GM18520 (cell line): Measurements from ENCODE around the gene KCNJ18.
"Not testable (repeated sequence)": the region's sequence is repeated elsewhere in the genome, so short reads cannot be mapped to it uniquely, and the experiment has no call there.

Source experiments
- ATAC-seq: cut with Tn5 transposase; IDR thresholded peaks from one replicate; pipeline ENCODE4 v1.9.1; 2021; ENCODE audit not compliant: unreplicated experiment

Gene KCNJ18

GRCh38 chr17:21702029-21702428 is 9.7 kb downstream of the KCNJ18 start:
- ATAC-seq, result not testable (repeated sequence)

- not testable (repeated sequence) for ATAC-seq
These were observed 10.2 kb downstream of the KCNJ18 start for GRCh38 chr17:21702521-21702920.

GRCh38 chr17:21702940-21703640 is 10.8 kb downstream of the KCNJ18 start:
- ATAC-seq, result not testable (repeated sequence)

- not testable (repeated sequence) for ATAC-seq
These were observed 11.9 kb downstream of the KCNJ18 start for GRCh38 chr17:21703891-21704872.

GRCh38 chr17:21705021-21705601 is 12.8 kb downstream of the KCNJ18 start:
- ATAC-seq, result no peak

- ATAC-seq, result not testable (repeated sequence)
These were observed 13.4 kb downstream of the KCNJ18 start for GRCh38 chr17:21705746-21706145.

- not testable (repeated sequence) for ATAC-seq
These were observed 14.2 kb downstream of the KCNJ18 start for GRCh38 chr17:21706546-21706945.

GRCh38 chr17:21707131-21707530 is 14.8 kb downstream of the KCNJ18 start:
- not testable (repeated sequence) for ATAC-seq

GRCh38 chr17:21707711-21708611 is 15.6 kb downstream of the KCNJ18 start:
- ATAC-seq, result not testable (repeated sequence)

GRCh38 chr17:21708612-21709535 is 16.6 kb downstream of the KCNJ18 start:
- ATAC-seq, result not testable (repeated sequence)

- ATAC-seq, result not testable (repeated sequence)
These were observed 17.7 kb downstream of the KCNJ18 start for GRCh38 chr17:21709994-21710393.

- ATAC-seq, result not testable (repeated sequence)
These were observed 18.2 kb downstream of the KCNJ18 start for GRCh38 chr17:21710486-21710885.

- ATAC-seq, result no peak
These were observed 18.9 kb downstream of the KCNJ18 start for GRCh38 chr17:21711182-21711581.

- ATAC-seq, result not testable (repeated sequence)
These were observed 20.7 kb downstream of the KCNJ18 start for GRCh38 chr17:21713020-21713419.

GRCh38 chr17:21713631-21714030 is 21.3 kb downstream of the KCNJ18 start:
- not testable (repeated sequence) for ATAC-seq

GRCh38 chr17:21714676-21715075 is 22.4 kb downstream of the KCNJ18 start:
- not testable (repeated sequence) for ATAC-seq

- ATAC-seq, result not testable (repeated sequence)
These were observed 23.6 kb downstream of the KCNJ18 start for GRCh38 chr17:21715877-21716276.

GRCh38 chr17:21718971-21719370 is 26.6 kb downstream of the KCNJ18 start:
- ATAC-seq, result not testable (repeated sequence)
